SK-N-SH (cell line): ENCODE data around the gene SMIM27. TPM values are rescaled to one million over a fixed set of nuclear protein-coding genes. Genes with fewer than 3 reads are reported as not detected.

Experiments used
- CTCF ChIA-PET: fragments of 300-600, 350-600 bp; formaldehyde crosslinking; extraction: SDS; loops from one replicate; lab custom pipeline; 2021; lab: Yijun Ruan, JAX
- POLR2A ChIA-PET: fragments of 350-600 bp; sonication (Branson Sonifier 250); formaldehyde crosslinking; extraction: SDS; loops from one replicate; lab custom pipeline; 2020; ENCODE audit warnings: antibody characterized with exemption, inconsistent platforms; lab: Yijun Ruan, JAX
- DNase-seq: peaks from one replicate; pipeline ENCODE4 v3.0.0; 2012
- H2AFZ ChIP-seq: fragments of 200-600 bp; sonication (generic); 2 replicates; pipeline ENCODE4 v1.8.1; 2016; ENCODE audit warnings: antibody characterized with exemption, mild to moderate bottlenecking, low read depth
- H3F3A ChIP-seq: fragments of 200-600 bp; sonication (generic); replicated peaks from 2 replicates; pipeline ENCODE3; 2016; ENCODE audit warnings: antibody characterized with exemption, mild to moderate bottlenecking; ENCODE audit not compliant: insufficient read depth
- H3K27ac ChIP-seq, 2 experiments: fragments of 200-500 bp in 1 of 2; fragments of 200-600 bp in 1 of 2; sonication (Bioruptor generic) in 1 of 2; sonication (generic), shearing (Covaris generic) in 1 of 2; 2 replicates each; pipeline versions ENCODE4 v1.5.1 to v1.6.1; 2014 to 2016; ENCODE audit warnings: low read depth in 2 of 2, inconsistent platforms in 1 of 2, low read length in 1 of 2, mild to moderate bottlenecking in 1 of 2, mixed read lengths in 1 of 2
- H3K27me3 ChIP-seq: fragments of 200-600 bp; sonication (generic), shearing (Covaris generic); 2 replicates; pipeline ENCODE4 v1.6.1; 2016; ENCODE audit warnings: mixed run types; ENCODE audit not compliant: insufficient read depth
- H3K36me3 ChIP-seq, 2 experiments: fragments of 200-500 bp in 1 of 2; fragments of 200-600 bp in 1 of 2; sonication (Bioruptor generic) in 1 of 2; sonication (generic) in 1 of 2; replicated peaks in 1 of 2; 2 replicates each; pipeline versions ENCODE3 to v1.5.1; 2014 to 2016; ENCODE audit warnings: low read length in 1 of 2, mild to moderate bottlenecking in 1 of 2; ENCODE audit not compliant: insufficient read depth in 2 of 2, control insufficient read depth in 1 of 2
- H3K4me1 ChIP-seq, 2 experiments: fragments of 200-500 bp in 1 of 2; fragments of 200-600 bp in 1 of 2; sonication (Bioruptor generic) in 1 of 2; sonication (generic), shearing (Covaris generic) in 1 of 2; 2 replicates each; pipeline versions ENCODE4 v1.5.1 to v1.6.1; 2014 to 2016; ENCODE audit warnings: low read depth in 1 of 2, low read length in 1 of 2, mixed run types in 1 of 2; ENCODE audit not compliant: insufficient read depth in 2 of 2, control insufficient read depth in 1 of 2
- H3K4me2 ChIP-seq: fragments of 200-600 bp; sonication (generic), shearing (Covaris generic); 2 replicates; pipeline ENCODE4 v1.6.1; 2017; ENCODE audit warnings: mixed run types
- H3K4me3 ChIP-seq, 2 experiments: fragments of 200-500 bp in 1 of 2; fragments of 200-600 bp in 1 of 2; sonication (Bioruptor generic) in 1 of 2; sonication (generic), shearing (Covaris generic) in 1 of 2; 2 replicates each; pipeline versions ENCODE4 v1.5.1 to v1.8.1; 2014 to 2016; ENCODE audit warnings: low read depth in 2 of 2, inconsistent platforms in 1 of 2, low read length in 1 of 2, mild to moderate bottlenecking in 1 of 2, mixed read lengths in 1 of 2, moderate library complexity in 1 of 2
- H3K79me2 ChIP-seq: fragments of 200-600 bp; sonication (generic); 2 replicates; pipeline ENCODE4 v1.8.1; 2017; ENCODE audit warnings: mild to moderate bottlenecking; ENCODE audit not compliant: insufficient read depth
- H3K9ac ChIP-seq: fragments of 200-600 bp; sonication (generic); 2 replicates; pipeline ENCODE4 v1.6.1; 2017; ENCODE audit warnings: mixed run types
- H3K9me2 ChIP-seq: fragments of 200-600 bp; sonication (generic); 2 replicates; pipeline ENCODE4 v1.6.1; 2017; ENCODE audit warnings: mixed run types
- H3K9me3 ChIP-seq: fragments of 200-600 bp; sonication (generic); 2 replicates; pipeline ENCODE4 v1.6.1; 2017; ENCODE audit warnings: mixed run types, mild to moderate bottlenecking, moderate library complexity
- H4K20me1 ChIP-seq: fragments of 200-600 bp; sonication (generic); 2 replicates; pipeline ENCODE4 v1.6.1; 2017; ENCODE audit warnings: mild to moderate bottlenecking, mixed run types; ENCODE audit not compliant: insufficient read depth
- CHD2 ChIP-seq: fragments of 150-350 bp; IDR thresholded peaks from 2 replicates; pipeline ENCODE4 v1.6.1; 2018; ENCODE audit warnings: low read length; ENCODE audit not compliant: partially characterized antibody
- EP300 ChIP-seq, 2 experiments: IDR thresholded peaks; 2 replicates each; pipeline versions ENCODE4 v1.4.0 to v1.6.1; 2012; ENCODE audit warnings: borderline replicate concordance in 1 of 2, low read depth in 1 of 2, low read length in 1 of 2
- FOXM1 ChIP-seq: IDR thresholded peaks from 2 replicates; pipeline ENCODE4 v1.4.0; 2012; ENCODE audit warnings: low read depth, mild to moderate bottlenecking
- GABPA ChIP-seq: IDR thresholded peaks from 2 replicates; pipeline ENCODE4 v1.4.0; 2012; ENCODE audit warnings: low read depth, mild to moderate bottlenecking
- GATA2 ChIP-seq: sonication (generic); formaldehyde crosslinking; IDR thresholded peaks from 2 replicates; pipeline ENCODE4 v1.5.0; 2020; ENCODE audit warnings: mild to moderate bottlenecking, missing genetic modification reagents
- RAD21 ChIP-seq: IDR thresholded peaks from 2 replicates; pipeline ENCODE4 v1.6.1; 2012; ENCODE audit warnings: mild to moderate bottlenecking, low read length
- REST ChIP-seq: IDR thresholded peaks from 2 replicates; pipeline ENCODE4 v1.6.1; 2012; ENCODE audit warnings: mild to moderate bottlenecking, low read depth, low read length, moderate library complexity
- RXRA ChIP-seq: IDR thresholded peaks from 2 replicates; pipeline ENCODE4 v1.4.0; 2012; ENCODE audit warnings: low read depth, mild to moderate bottlenecking, borderline replicate concordance
- SIN3A ChIP-seq: IDR thresholded peaks from 2 replicates; pipeline ENCODE4 v1.6.1; 2012; ENCODE audit warnings: low read depth, mild to moderate bottlenecking, low read length, moderate library complexity, borderline replicate concordance
- TAF1 ChIP-seq: IDR thresholded peaks from 2 replicates; pipeline ENCODE4 v1.6.1; 2012; ENCODE audit warnings: low read depth, mild to moderate bottlenecking, low read length, moderate library complexity, borderline replicate concordance
- TCF12 ChIP-seq: IDR thresholded peaks from 2 replicates; pipeline ENCODE4 v1.4.0; 2012
- USF1 ChIP-seq: IDR thresholded peaks from 2 replicates; pipeline ENCODE4 v1.4.0; 2012; ENCODE audit warnings: low read depth, borderline replicate concordance
- WGBS: methylation state at CpG from one replicate; pipeline ENCODE4 v1.1.6; 2017; ENCODE audit warnings: low lambda C conversion rate; 5-methylcytosine and 5-hydroxymethylcytosine counted together
- polyA plus RNA-seq, 3 experiments: library from polyadenylated mRNA; depleted of rRNA; stranded (reverse); fragments of >200 nt; gene quantifications; 2 replicates each; pipeline ENCODE4 v1.2.3, GENCODE V29; 2012
- TF ChIP-seq, protein P1 (sequence below): IDR thresholded peaks from 2 replicates; pipeline ENCODE4 v1.4.0; 2012; ENCODE audit warnings: low read depth
- TF ChIP-seq, protein P2 (sequence below): IDR thresholded peaks from 2 replicates; pipeline ENCODE4 v1.4.0; 2012; ENCODE audit warnings: low read depth, borderline replicate concordance
- TF ChIP-seq, protein P3 (sequence below): IDR thresholded peaks from 2 replicates; pipeline ENCODE4; 2012

The SMIM27 gene
- polyA plus RNA-seq, 1 of the 3 experiments (the other 2 are of a cell fraction), result 6.0 TPM

GRCh38 chr9:32526707-32527048, 25.4 kb upstream of the SMIM27 start:
- Histone ChIP-seq H3K9me2 (no peaks in the 10 kb centered on the region), H2AFZ (peak overlapping the region; percentile 74), H3K4me3 (peak overlapping the region; percentile 70 to 79), H3K4me1 (peaks cover 0 to 7% of the 10 kb centered on the region in 2 experiments; a peak in 3 of 4 replicates), H3K9me3 (no peaks in the 10 kb centered on the region), H3F3A (peaks cover 13% of the 10 kb centered on the region), H3K9ac (peak overlapping the region; percentile 74; the same call in 1 of the 2 replicates), H4K20me1 (no peaks in the 10 kb centered on the region), H3K79me2 (peaks cover 23% of the 10 kb centered on the region; the same call in 1 of the 2 replicates), H3K36me3 (peaks cover 0 to 13% of the 10 kb centered on the region in 2 experiments), H3K4me2 (peak overlapping the region; percentile 91), H3K27ac (peak overlapping the region; percentile 72 to 86), H3K27me3 (no peaks in the 10 kb centered on the region)
- ChIA-PET CTCF (interaction anchor here (0.6 to 7.4 kb wide), 26 partner anchors 11 to 442 kb away, joined by 3 to 127 read pairs (median 4); partner anchors contain the start of genes ACO1 and NDUFB6), POLR2A (interaction anchor here (1.1 to 1.4 kb wide), 2 partner anchors 45 to 147 kb away, joined by 4 read pairs; no protein-coding TSS in a partner anchor)
- 14% methylated on average over 2 of the region's 2 CpGs for WGBS
- no peak for DNase-seq
- no peak for TF ChIP-seq RXRA
- no peak for TF ChIP-seq TAF1

- ChIA-PET CTCF (interaction anchor here (0.7 to 2.1 kb wide), 3 partner anchors 12 to 155 kb away, joined by 4 to 18 read pairs (median 4); no protein-coding TSS in a partner anchor), POLR2A (no interaction called here)
- H2AFZ ChIP-seq, result no peak overlapping the region
- WGBS, result 93% methylated on average over 6 of the region's 6 CpGs
- no peak overlapping the region for H3K4me3 ChIP-seq
- no peak overlapping the region for H3K9ac ChIP-seq
- H3K27me3 ChIP-seq, result no peaks in the 10 kb centered on the region
- peaks cover 3 to 30% of the 10 kb centered on the region in 2 experiments for H3K36me3 ChIP-seq
- no peak overlapping the region for H3K27ac ChIP-seq
- no peaks in the 10 kb centered on the region for H3K9me2 ChIP-seq
- 0 out of 2 replicates have a peak, but pooled peaks cover 5% of the 10 kb centered on the region for H3K79me2 ChIP-seq
- no peaks in the 10 kb centered on the region for H4K20me1 ChIP-seq
- TF ChIP-seq GABPA (no peak), EP300 (IDR thresholded peaks at IDR 0.05; ENCODE audit: borderline replicate concordance in 1 of 2, low read depth in 1 of 2, low read length in 1 of 2) (no peak), GATA2 (CRISPR knock-in tag) (no peak), REST (no peak), FOXM1 (no peak), RAD21 (no peak), USF1 (no peak), SIN3A (no peak), CHD2 (no peak), TCF12 (no peak)
- TF ChIP-seq, protein P1, sequence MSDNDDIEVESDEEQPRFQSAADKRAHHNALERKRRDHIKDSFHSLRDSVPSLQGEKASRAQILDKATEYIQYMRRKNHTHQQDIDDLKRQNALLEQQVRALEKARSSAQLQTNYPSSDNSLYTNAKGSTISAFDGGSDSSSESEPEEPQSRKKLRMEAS, result no peak
- TF ChIP-seq, protein P2, sequence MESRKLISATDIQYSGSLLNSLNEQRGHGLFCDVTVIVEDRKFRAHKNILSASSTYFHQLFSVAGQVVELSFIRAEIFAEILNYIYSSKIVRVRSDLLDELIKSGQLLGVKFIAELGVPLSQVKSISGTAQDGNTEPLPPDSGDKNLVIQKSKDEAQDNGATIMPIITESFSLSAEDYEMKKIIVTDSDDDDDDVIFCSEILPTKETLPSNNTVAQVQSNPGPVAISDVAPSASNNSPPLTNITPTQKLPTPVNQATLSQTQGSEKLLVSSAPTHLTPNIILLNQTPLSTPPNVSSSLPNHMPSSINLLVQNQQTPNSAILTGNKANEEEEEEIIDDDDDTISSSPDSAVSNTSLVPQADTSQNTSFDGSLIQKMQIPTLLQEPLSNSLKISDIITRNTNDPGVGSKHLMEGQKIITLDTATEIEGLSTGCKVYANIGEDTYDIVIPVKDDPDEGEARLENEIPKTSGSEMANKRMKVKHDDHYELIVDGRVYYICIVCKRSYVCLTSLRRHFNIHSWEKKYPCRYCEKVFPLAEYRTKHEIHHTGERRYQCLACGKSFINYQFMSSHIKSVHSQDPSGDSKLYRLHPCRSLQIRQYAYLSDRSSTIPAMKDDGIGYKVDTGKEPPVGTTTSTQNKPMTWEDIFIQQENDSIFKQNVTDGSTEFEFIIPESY, result no peak
- TF ChIP-seq, protein P3, sequence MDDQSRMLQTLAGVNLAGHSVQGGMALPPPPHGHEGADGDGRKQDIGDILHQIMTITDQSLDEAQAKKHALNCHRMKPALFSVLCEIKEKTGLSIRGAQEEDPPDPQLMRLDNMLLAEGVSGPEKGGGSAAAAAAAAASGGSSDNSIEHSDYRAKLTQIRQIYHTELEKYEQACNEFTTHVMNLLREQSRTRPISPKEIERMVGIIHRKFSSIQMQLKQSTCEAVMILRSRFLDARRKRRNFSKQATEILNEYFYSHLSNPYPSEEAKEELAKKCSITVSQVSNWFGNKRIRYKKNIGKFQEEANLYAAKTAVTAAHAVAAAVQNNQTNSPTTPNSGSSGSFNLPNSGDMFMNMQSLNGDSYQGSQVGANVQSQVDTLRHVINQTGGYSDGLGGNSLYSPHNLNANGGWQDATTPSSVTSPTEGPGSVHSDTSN, result no peak
- no peaks in the 10 kb centered on the region for H3F3A ChIP-seq
- H3K9me3 ChIP-seq, result no peaks in the 10 kb centered on the region
- H3K4me2 ChIP-seq, result no peak overlapping the region
- H3K4me1 ChIP-seq, result no peaks in the 10 kb centered on the region
- no peak for DNase-seq
Observed at GRCh38 chr9:32533336-32533735, 18.8 kb upstream of the SMIM27 start.
